GM19467 (cell line): ENCODE data around the gene ARHGAP22.
A peak's percentile ranks its signal among the peaks of the same experiment; 100 is the strongest.

Experiments used
- ATAC-seq: cut with Tn5 transposase; IDR thresholded peaks from one replicate; pipeline ENCODE4 v1.9.1; 2021; ENCODE audit warnings: mild to moderate bottlenecking, moderate library complexity; ENCODE audit not compliant: unreplicated experiment

Gene ARHGAP22

GRCh38 chr10:48634198-48634983 lies 29.5 kb upstream of the ARHGAP22 start:
- peak; percentile 93 for ATAC-seq

DNA sequence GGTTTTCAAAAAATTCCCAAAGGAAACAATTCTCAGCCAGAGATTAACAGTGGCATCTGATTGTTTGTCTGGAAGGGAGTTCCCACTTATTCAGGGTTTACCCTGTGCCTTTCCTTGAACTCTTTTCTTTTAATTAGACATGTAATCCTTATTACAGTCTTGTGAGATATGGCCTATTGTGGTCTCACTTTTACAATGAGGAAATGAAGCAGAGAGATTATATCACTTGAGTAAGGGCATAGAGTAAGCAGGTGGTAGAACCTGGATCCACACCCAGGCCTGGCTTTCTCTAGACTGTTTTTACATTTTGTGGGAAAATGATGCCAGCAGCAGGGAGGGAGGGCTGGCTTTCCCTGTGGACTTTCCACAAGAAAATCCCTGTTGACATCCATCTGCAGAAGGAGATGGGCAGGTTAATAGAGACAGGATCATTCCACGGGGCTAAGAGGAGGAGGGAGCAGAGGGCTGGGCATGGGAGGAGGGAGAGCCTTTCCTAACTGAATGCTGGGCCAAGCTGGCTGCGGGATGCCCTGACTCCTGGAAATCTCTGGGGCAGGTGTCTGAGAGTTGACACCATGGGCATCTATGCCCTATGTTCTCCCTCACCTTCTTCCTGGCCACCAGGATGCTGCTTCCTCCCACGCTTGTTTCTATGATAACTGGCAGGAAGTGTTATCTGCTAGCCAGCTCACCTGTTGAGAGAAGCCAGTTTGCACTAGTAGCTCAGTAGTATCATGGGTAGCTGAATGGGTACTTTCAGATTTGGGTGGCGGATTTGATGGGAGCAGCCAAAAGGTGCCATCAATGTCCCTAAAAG lies 28.7 kb upstream of the ARHGAP22 start:
- peak; percentile 23 for ATAC-seq

- no peak for ATAC-seq
These were observed 27.3 kb upstream of the ARHGAP22 start for GRCh38 chr10:48632166-48632565.

- no peak for ATAC-seq
These were observed 23.2 kb upstream of the ARHGAP22 start for GRCh38 chr10:48627984-48628609.

- no peak for ATAC-seq
These were observed 22.3 kb upstream of the ARHGAP22 start for GRCh38 chr10:48626986-48627731.

DNA sequence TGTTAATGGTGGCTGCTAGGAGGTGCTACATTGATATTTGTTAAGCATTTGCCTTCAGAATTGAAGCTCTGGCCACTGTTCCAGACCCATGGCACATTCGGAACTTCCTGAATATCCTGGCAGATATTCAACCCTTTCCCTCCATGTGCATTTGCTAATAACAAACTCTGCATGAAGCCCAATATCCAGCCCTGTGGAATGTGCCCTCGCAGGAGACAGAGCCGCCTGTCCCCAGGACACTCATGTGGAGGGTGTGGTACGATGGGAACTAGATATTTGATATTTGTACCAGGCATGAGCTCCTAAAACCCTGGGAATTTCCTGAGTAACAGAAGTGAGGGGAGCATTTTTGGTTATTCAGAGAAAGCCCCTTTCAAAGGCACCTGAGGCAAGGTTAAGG lies 21.6 kb upstream of the ARHGAP22 start:
- ATAC-seq: no peak

- ATAC-seq: no peak
These were observed 20.9 kb upstream of the ARHGAP22 start for GRCh38 chr10:48625826-48626134.

- ATAC-seq: no peak
These were observed 18.8 kb upstream of the ARHGAP22 start for GRCh38 chr10:48623607-48624132.

DNA sequence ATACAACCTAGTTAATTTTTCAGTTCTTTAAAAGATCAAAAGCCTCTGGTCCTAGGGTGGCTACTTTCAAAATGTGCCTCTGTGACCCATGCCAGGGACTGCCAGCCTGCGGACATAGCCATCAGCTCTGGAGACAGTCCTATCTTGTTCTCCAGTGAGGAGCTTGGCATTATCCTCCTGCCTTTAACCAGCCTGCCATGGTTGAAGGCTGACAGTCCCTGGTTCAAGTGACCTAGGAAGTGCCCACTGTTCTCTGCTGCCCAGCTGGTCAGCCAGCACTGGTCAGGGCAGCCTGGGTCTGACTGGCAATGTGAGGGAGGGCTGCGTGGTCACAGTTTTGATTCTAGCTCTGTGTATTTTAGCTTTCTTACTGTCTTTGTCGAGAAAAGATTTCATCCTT lies 18.1 kb upstream of the ARHGAP22 start:
- no peak for ATAC-seq

DNA sequence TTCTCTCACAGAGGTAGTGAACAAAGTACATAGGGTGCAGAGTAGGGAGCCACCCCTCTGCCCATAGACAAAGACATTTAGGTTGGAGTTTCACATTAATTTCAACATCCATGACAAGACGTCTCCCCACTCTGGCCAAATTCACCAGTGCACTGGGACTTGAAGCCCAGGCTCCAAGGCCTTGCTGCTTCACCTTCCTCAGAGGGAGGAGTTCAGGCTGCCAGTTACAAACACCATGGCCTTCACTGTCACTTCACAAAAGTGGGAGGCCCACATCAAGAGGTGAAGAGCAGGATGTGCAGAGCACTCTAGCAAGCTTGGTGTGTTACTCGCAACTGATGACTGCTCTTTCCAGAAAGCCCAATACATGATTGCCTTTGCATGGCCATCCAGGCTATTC lies 15.8 kb upstream of the ARHGAP22 start:
- ATAC-seq: no peak

- ATAC-seq: no peak
These were observed 11.6 kb upstream of the ARHGAP22 start for GRCh38 chr10:48616436-48616835.

DNA sequence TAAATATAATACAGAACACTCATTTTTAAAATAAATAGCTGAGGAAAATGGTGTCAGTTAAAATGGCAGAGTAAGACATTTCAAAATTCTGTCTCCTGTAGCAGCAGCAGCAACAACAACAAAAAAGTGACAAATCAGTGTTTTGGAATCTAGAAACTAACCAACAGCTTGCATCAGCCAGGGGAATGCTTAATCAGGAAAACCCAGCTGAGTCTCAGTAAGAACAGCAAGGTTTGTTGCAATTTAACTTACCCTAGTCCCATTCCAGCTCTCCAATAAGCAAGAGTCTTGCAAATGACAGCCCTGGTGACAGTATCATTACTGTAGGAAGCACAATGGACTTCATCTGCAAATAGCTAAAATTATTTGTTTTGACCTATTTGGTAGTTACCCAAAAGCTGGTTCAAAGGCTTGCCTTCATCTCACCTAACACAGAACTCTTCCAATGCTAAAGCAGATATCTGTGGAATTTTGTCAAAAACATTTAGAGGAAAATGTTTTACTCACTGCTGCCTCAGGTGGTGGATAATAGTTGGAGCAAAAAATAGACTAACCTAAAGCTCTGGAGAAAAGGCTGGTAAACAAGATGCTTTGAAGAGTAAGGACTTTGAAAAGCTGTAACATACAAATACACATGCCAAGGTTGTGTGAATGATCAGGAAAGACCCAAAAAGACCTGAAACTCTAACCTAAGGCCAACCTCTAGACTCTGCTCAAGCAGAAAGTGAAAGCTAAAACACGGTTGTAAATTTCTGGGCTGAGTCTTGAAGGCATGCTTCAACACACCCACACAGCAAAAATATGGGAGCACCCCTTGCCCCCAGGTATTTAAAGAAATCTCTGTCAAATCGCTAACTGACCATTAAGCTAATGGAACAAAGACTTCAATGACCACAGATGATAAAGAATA lies 9.9 kb upstream of the ARHGAP22 start:
- ATAC-seq: peak; percentile 79

GRCh38 chr10:48613016-48613415 lies 8.1 kb upstream of the ARHGAP22 start:
- ATAC-seq: no peak

- ATAC-seq: no peak
These were observed 7.5 kb upstream of the ARHGAP22 start for GRCh38 chr10:48612236-48612943.

DNA sequence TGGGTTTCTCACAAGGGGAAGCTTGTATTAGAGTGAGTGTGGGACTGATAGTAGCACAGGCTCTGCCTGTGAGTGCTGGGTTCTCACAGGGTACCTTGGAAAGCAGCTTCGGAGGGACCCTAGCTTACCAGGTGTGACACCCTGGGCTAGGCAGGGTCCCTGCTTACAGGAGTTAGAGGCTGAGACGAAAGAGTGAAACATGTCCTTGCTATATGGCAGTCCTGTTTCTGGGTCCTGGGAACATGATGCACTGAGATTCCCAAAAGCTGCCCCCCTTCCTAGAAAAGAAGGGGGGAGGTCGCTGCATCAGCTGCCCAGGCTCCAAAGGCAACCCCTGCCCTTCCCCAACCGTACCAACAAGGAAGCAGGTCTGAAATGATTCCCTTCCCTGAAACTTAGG lies 6.3 kb upstream of the ARHGAP22 start:
- no peak for ATAC-seq

DNA sequence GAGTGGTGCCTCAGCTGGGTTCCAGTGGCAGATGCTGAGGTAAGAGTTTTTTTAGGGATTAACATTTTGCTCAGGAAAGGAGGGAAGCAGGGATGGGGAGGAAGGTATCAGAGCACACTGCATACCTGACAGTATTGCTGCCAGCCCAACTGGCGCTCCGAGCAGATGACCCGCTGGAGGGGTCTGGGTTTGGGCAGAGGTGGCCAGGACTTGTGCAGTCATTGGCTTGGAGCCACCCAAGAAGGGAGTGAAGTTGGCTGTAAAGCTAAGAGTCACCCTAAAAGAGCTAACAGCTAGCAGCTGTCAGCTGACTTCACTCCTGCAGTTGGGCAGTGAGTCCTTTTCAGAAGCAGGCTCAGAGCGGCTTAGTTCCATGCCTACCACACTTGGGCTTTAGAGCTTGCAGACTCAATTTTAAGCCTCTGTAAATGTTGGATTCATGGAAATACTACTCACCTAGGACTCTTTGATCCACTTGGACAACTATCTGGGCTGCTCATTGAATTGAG lies 5.8 kb upstream of the ARHGAP22 start:
- ATAC-seq: no peak

GRCh38 chr10:48609899-48610584 lies 5.2 kb upstream of the ARHGAP22 start:
- no peak for ATAC-seq

DNA sequence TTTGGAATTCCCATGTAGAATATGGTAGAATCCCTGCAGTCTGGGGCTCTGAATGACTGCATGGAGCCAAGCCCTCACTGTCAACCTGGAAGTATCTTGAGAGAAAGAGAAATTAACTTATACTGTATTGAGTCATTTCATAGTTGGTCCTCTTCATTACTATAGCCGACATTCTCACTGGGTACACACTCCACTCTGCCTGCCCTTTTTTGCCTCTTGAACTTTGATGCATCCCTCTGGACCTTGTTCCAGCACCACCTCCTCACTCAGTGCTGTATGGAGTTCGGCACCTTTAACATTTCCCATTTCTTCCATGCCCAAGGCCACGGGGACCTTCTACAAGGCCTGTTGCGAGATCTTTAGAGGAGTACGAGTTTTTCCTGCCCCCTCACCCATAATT lies 4.6 kb upstream of the ARHGAP22 start:
- ATAC-seq: no peak

DNA sequence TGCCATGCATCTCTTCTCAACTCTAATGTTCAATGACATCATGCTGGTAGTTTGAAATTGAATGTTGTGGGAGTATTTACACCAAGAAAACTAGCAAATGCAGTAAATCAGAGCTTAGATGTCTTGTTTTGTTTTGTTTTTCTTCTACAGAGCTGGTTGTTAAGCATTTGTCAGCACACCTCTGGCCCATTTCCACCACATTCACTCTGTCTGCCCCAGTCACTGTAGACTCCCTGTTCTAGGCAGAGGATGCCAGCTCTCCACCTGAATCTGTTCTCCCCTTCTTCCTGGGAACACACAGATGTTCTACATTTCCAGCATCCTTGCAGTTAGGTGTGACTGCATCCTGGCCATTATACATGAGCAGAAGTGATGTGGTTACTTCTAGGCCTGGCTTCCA lies 4.1 kb upstream of the ARHGAP22 start:
- ATAC-seq: no peak
